ENCODE measurements around the gene UNC13D. TPM values are rescaled to one million over a fixed set of nuclear protein-coding genes. Genes with fewer than 3 reads are reported as not detected.

UNC13D gene
- total and polyA plus RNA-seq, 10 donors = 36.4 to 187 (median 120) TPM

- Histone ChIP-seq H3K9me3 (no peaks in the 10 kb centered on the region), H3K36me3 (peaks cover 0 to 44% (median 17%) of the 10 kb centered on the region in 6 donors), H3K4me3 (no peak overlapping the region), H3K27ac (no peak overlapping the region), H3K27me3 (replicated peaks in 1 of 7) (no peaks in the 10 kb centered on the region), H3K4me1 (peaks cover 0 to 34% (median 13%) of the 10 kb centered on the region in 6 donors)
- DNase-seq = peak; percentile 1
- WGBS, 5 donors = 83 to 93% (median 88%) methylated on average over 1 of the region's 1 CpG
- TF ChIP-seq POLR2A (IDR thresholded peaks at IDR 0.05) = no peak
- intact Hi-C loops (cut with DNase I; ENCODE audit: low total_unique reads) = no loop called here
These were observed 40.3 kb downstream of the UNC13D start for GRCh38 chr17:75803883-75804282.

GRCh38 chr17:75799402-75799801 lies 44.8 kb downstream of the UNC13D start:
- peaks cover 4 to 82% (median 35%) of the 10 kb centered on the region in 6 donors for H3K36me3 ChIP-seq
- H3K9me3 ChIP-seq = no peaks in the 10 kb centered on the region
- intact Hi-C loops (cut with DNase I; ENCODE audit: low total_unique reads) = no loop called here
- H3K4me1 ChIP-seq = peaks cover 0 to 19% (median 8%) of the 10 kb centered on the region in 6 donors
- H3K27ac ChIP-seq = no peak overlapping the region
- TF ChIP-seq POLR2A (IDR thresholded peaks at IDR 0.05) = no peak
- TF ChIP-seq CTCF (IDR thresholded peaks at IDR 0.05 in 8 of 11, conservative IDR thresholded peaks at IDR 0.05 in 3 of 11) = no peak
- TF ChIP-seq POLR2AphosphoS5 (IDR thresholded peaks at IDR 0.05) = no peak
- DNase-seq = peak; percentile 14
- WGBS, 5 donors = 71 to 88% (median 83%) methylated on average over 4 of the region's 4 CpGs
- H3K27me3 ChIP-seq (replicated peaks in 1 of 7) = no peaks in the 10 kb centered on the region
- no peak overlapping the region for H3K4me3 ChIP-seq

- peak; percentile 6 for DNase-seq
These were observed 48.2 kb downstream of the UNC13D start for GRCh38 chr17:75795820-75796607.

GRCh38 chr17:75793460-75793859 lies 50.7 kb downstream of the UNC13D start:
- DNase-seq = no peak
- H3K9me3 ChIP-seq = no peaks in the 10 kb centered on the region
- 53 to 63% (median 56%) methylated on average over 1 of the region's 1 CpG for WGBS, 5 donors
- H3K4me1 ChIP-seq = peaks cover 0 to 51% (median 8%) of the 10 kb centered on the region in 6 donors
- H3K27me3 ChIP-seq (replicated peaks in 1 of 7) = no peaks in the 10 kb centered on the region
- no peak overlapping the region for H3K27ac ChIP-seq
- intact Hi-C loops (cut with DNase I; ENCODE audit: low total_unique reads) = no loop called here
- H3K36me3 ChIP-seq = peaks cover 4 to 84% (median 24%) of the 10 kb centered on the region in 6 donors
- no peak overlapping the region for H3K4me3 ChIP-seq
- no peak for TF ChIP-seq POLR2AphosphoS5 (IDR thresholded peaks at IDR 0.05)
- no peak for TF ChIP-seq POLR2A (IDR thresholded peaks at IDR 0.05)
- TF ChIP-seq CTCF (IDR thresholded peaks at IDR 0.05 in 8 of 11, conservative IDR thresholded peaks at IDR 0.05 in 3 of 11) = no peak

More at GRCh38 chr17:75795820-75796607, 48.2 kb downstream of the UNC13D start:
- Histone ChIP-seq H3K27me3 (replicated peaks in 1 of 7) (no peaks in the 10 kb centered on the region), H3K27ac (no peak overlapping the region), H3K4me1 (peaks cover 0 to 29% (median 0%) of the 10 kb centered on the region in 6 donors), H3K4me3 (no peak overlapping the region), H3K36me3 (peaks cover 4 to 99% (median 40%) of the 10 kb centered on the region in 6 donors), H3K9me3 (no peaks in the 10 kb centered on the region)
- TF ChIP-seq POLR2AphosphoS5 (IDR thresholded peaks at IDR 0.05) = no peak
- no peak for TF ChIP-seq POLR2A (IDR thresholded peaks at IDR 0.05)
- no peak for TF ChIP-seq CTCF (IDR thresholded peaks at IDR 0.05 in 8 of 11, conservative IDR thresholded peaks at IDR 0.05 in 3 of 11)
- WGBS, 5 donors = 91 to 96% (median 94%) methylated on average over 8 of the region's 8 CpGs
- intact Hi-C loops (cut with DNase I; ENCODE audit: low total_unique reads) = no loop called here
